Measurements from ENCODE around the gene KCNH5. TPM values are rescaled to one million over a fixed set of nuclear protein-coding genes. Genes with fewer than 3 reads are reported as not detected.

The KCNH5 gene
- total RNA-seq, 1 donor from 2014 or later: 2.4 TPM

DNA sequence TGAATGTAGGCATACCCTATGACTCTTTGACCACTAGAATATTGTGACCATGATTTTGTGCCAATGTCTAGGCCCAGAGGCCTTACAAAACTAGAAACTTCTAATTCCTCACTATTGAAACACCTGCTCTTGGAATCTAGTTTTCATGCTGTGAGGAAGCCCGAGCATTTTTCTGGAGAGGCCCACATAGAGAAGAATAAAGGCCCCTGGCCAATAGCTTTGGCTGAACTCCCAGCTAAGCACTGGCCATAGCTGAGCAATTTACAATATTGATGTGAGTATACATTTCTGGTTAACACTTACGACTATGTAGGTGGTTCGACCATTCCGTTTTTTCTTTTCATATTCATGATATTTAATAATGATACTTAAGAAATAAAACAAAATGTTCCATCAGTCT is 190.3 kb downstream of the KCNH5 start:
- Histone ChIP-seq H3K4me2 (ENCODE audit: low read length) (no peak overlapping the region), H3K27ac (ENCODE audit: low read depth, low read length) (no peak overlapping the region), H3K9ac (ENCODE audit: low read length) (no peak overlapping the region), H3K79me2 (ENCODE audit: insufficient read depth, low read length) (no peaks in the 10 kb centered on the region), H3K4me1 (ENCODE audit: insufficient read depth, low read length) (no peaks in the 10 kb centered on the region), H3K4me3 (ENCODE audit: insufficient read depth, low read depth, low read length) (no peak overlapping the region), H3K36me3 (ENCODE audit: insufficient read depth, low read length) (no peaks in the 10 kb centered on the region), H3K9me3 (ENCODE audit: insufficient read depth, low read depth, low read length) (no peaks in the 10 kb centered on the region), H4K20me1 (ENCODE audit: insufficient read depth, low read length) (no peaks in the 10 kb centered on the region), H3K27me3 (ENCODE audit: insufficient read depth, low read length) (no peaks in the 10 kb centered on the region), H2AFZ (ENCODE audit: low read depth, low read length) (no peak overlapping the region)
- DNase-seq (ENCODE audit: low read depth): no peak
- H3K27ac Mint-ChIP-seq (ENCODE audit: unreplicated experiment): no peak overlapping the region
- TF ChIP-seq EZH2 (IDR thresholded peaks at IDR 0.05; ENCODE audit: insufficient read depth, low read length): no peak
- peaks cover 5% of the 10 kb centered on the region for H3K9me3 Mint-ChIP-seq (ENCODE audit: unreplicated experiment)
- FAIRE-seq: no peak
- no peak overlapping the region for H3K4me3 Mint-ChIP-seq (ENCODE audit: unreplicated experiment)
- H3K4me1 Mint-ChIP-seq (ENCODE audit: low read depth, unreplicated experiment): no peaks in the 10 kb centered on the region
- no peaks in the 10 kb centered on the region for H3K36me3 Mint-ChIP-seq (ENCODE audit: low read depth, unreplicated experiment)
- no peaks in the 10 kb centered on the region for H3K27me3 Mint-ChIP-seq (ENCODE audit: low read depth, unreplicated experiment)

DNA sequence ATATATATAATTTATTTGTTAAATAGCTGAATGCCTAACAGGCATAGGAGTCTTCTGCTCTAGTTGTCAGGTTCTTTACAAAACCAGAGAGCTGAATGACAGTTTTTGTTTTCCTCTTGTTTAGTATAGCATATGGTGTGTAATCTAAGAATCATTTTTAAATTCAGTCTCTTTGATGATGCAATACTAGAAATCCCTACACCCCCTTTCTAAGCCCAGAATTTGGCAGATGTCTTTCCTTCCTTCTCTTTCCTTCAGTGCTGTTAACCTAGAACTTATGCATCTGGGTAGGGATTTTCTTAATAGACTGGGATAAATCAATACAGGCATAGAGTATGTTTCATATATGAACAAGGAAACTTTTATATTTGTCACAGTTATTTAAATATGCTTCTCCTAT is 198.1 kb downstream of the KCNH5 start:
- H3K27me3 Mint-ChIP-seq (ENCODE audit: low read depth, unreplicated experiment): no peaks in the 10 kb centered on the region
- H3K4me3 Mint-ChIP-seq (ENCODE audit: unreplicated experiment): no peak overlapping the region

DNA sequence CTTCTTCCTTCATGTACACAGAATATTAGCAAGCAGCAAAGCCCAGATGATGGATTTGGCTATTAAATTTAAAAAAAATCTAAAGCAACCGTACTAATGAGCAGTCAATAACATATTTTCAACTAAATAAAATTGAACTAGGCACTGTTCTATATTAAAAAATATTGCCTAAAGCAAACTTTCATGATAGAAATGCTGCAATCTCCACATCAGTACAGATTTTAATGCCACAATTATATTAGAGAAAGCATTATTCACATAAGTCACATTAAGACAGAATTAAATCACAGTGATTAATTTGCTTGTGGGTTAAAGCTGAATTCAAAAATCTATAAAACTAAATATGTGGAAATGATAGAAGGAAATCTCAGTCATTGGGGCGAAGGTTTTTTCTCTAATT is 200.7 kb downstream of the KCNH5 start:
- H3K9me3 ChIP-seq (ENCODE audit: insufficient read depth, low read depth, low read length): no peaks in the 10 kb centered on the region
- no peak overlapping the region for H3K9ac ChIP-seq (ENCODE audit: low read length)
- Mint-ChIP-seq H3K9me3 (ENCODE audit: unreplicated experiment) (no peaks in the 10 kb centered on the region), H3K4me1 (ENCODE audit: low read depth, unreplicated experiment) (no peaks in the 10 kb centered on the region), H3K4me3 (ENCODE audit: unreplicated experiment) (no peak overlapping the region), H3K36me3 (ENCODE audit: low read depth, unreplicated experiment) (no peaks in the 10 kb centered on the region), H3K27me3 (ENCODE audit: low read depth, unreplicated experiment) (no peaks in the 10 kb centered on the region), H3K27ac (ENCODE audit: unreplicated experiment) (no peak overlapping the region)
- no peaks in the 10 kb centered on the region for H3K36me3 ChIP-seq (ENCODE audit: insufficient read depth, low read length)
- DNase-seq (ENCODE audit: low read depth): no peak
- H3K4me2 ChIP-seq (ENCODE audit: low read length): no peak overlapping the region
- no peaks in the 10 kb centered on the region for H3K79me2 ChIP-seq (ENCODE audit: insufficient read depth, low read length)
- no peak overlapping the region for H2AFZ ChIP-seq (ENCODE audit: low read depth, low read length)
- no peaks in the 10 kb centered on the region for H4K20me1 ChIP-seq (ENCODE audit: insufficient read depth, low read length)
- no peak overlapping the region for H3K27ac ChIP-seq (ENCODE audit: low read depth, low read length)
- no peak for FAIRE-seq
- TF ChIP-seq EZH2 (IDR thresholded peaks at IDR 0.05; ENCODE audit: insufficient read depth, low read length): no peak
- TF ChIP-seq, protein P1, sequence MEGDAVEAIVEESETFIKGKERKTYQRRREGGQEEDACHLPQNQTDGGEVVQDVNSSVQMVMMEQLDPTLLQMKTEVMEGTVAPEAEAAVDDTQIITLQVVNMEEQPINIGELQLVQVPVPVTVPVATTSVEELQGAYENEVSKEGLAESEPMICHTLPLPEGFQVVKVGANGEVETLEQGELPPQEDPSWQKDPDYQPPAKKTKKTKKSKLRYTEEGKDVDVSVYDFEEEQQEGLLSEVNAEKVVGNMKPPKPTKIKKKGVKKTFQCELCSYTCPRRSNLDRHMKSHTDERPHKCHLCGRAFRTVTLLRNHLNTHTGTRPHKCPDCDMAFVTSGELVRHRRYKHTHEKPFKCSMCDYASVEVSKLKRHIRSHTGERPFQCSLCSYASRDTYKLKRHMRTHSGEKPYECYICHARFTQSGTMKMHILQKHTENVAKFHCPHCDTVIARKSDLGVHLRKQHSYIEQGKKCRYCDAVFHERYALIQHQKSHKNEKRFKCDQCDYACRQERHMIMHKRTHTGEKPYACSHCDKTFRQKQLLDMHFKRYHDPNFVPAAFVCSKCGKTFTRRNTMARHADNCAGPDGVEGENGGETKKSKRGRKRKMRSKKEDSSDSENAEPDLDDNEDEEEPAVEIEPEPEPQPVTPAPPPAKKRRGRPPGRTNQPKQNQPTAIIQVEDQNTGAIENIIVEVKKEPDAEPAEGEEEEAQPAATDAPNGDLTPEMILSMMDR (IDR thresholded peaks at IDR 0.05; ENCODE audit: insufficient read depth, low read depth, low read length): no peak
- H3K27me3 ChIP-seq (ENCODE audit: insufficient read depth, low read length): no peaks in the 10 kb centered on the region
- H3K4me3 ChIP-seq (ENCODE audit: insufficient read depth, low read depth, low read length): no peak overlapping the region
- no peaks in the 10 kb centered on the region for H3K4me1 ChIP-seq (ENCODE audit: insufficient read depth, low read length)

More for the DNA sequence above, 198.1 kb downstream of the KCNH5 start:
- Histone ChIP-seq H2AFZ (ENCODE audit: low read depth, low read length) (no peak overlapping the region), H3K4me2 (ENCODE audit: low read length) (no peak overlapping the region), H3K36me3 (ENCODE audit: insufficient read depth, low read length) (no peaks in the 10 kb centered on the region), H3K79me2 (ENCODE audit: insufficient read depth, low read length) (no peaks in the 10 kb centered on the region), H3K4me3 (ENCODE audit: insufficient read depth, low read depth, low read length) (no peak overlapping the region), H3K9ac (ENCODE audit: low read length) (no peak overlapping the region), H3K4me1 (ENCODE audit: insufficient read depth, low read length) (no peaks in the 10 kb centered on the region), H3K27me3 (ENCODE audit: insufficient read depth, low read length) (no peaks in the 10 kb centered on the region), H3K27ac (ENCODE audit: low read depth, low read length) (no peak overlapping the region), H3K9me3 (ENCODE audit: insufficient read depth, low read depth, low read length) (no peaks in the 10 kb centered on the region), H4K20me1 (ENCODE audit: insufficient read depth, low read length) (no peaks in the 10 kb centered on the region)
- Mint-ChIP-seq H3K27ac (ENCODE audit: unreplicated experiment) (no peak overlapping the region), H3K4me1 (ENCODE audit: low read depth, unreplicated experiment) (no peaks in the 10 kb centered on the region), H3K9me3 (ENCODE audit: unreplicated experiment) (no peaks in the 10 kb centered on the region), H3K36me3 (ENCODE audit: low read depth, unreplicated experiment) (no peaks in the 10 kb centered on the region)
- DNase-seq (ENCODE audit: low read depth) (no peak), FAIRE-seq (no peak)
- TF ChIP-seq EZH2 (IDR thresholded peaks at IDR 0.05; ENCODE audit: insufficient read depth, low read length): no peak
- TF ChIP-seq, protein P1 (IDR thresholded peaks at IDR 0.05; ENCODE audit: insufficient read depth, low read depth, low read length): no peak

Data from astrocyte (in vitro differentiated cells and primary cell).